Measurements from ENCODE around the gene ESPL1. TPM values are rescaled to one million over a fixed set of nuclear protein-coding genes. Genes with fewer than 3 reads are reported as not detected.

Gene ESPL1
- total and polyA plus RNA-seq, 2 of the 13 experiments (the other 11 are each of a cell fraction or from before 2014, with no cell fraction given) = 5.8 to 11.5 TPM

- TF ChIP-seq, protein P1, sequence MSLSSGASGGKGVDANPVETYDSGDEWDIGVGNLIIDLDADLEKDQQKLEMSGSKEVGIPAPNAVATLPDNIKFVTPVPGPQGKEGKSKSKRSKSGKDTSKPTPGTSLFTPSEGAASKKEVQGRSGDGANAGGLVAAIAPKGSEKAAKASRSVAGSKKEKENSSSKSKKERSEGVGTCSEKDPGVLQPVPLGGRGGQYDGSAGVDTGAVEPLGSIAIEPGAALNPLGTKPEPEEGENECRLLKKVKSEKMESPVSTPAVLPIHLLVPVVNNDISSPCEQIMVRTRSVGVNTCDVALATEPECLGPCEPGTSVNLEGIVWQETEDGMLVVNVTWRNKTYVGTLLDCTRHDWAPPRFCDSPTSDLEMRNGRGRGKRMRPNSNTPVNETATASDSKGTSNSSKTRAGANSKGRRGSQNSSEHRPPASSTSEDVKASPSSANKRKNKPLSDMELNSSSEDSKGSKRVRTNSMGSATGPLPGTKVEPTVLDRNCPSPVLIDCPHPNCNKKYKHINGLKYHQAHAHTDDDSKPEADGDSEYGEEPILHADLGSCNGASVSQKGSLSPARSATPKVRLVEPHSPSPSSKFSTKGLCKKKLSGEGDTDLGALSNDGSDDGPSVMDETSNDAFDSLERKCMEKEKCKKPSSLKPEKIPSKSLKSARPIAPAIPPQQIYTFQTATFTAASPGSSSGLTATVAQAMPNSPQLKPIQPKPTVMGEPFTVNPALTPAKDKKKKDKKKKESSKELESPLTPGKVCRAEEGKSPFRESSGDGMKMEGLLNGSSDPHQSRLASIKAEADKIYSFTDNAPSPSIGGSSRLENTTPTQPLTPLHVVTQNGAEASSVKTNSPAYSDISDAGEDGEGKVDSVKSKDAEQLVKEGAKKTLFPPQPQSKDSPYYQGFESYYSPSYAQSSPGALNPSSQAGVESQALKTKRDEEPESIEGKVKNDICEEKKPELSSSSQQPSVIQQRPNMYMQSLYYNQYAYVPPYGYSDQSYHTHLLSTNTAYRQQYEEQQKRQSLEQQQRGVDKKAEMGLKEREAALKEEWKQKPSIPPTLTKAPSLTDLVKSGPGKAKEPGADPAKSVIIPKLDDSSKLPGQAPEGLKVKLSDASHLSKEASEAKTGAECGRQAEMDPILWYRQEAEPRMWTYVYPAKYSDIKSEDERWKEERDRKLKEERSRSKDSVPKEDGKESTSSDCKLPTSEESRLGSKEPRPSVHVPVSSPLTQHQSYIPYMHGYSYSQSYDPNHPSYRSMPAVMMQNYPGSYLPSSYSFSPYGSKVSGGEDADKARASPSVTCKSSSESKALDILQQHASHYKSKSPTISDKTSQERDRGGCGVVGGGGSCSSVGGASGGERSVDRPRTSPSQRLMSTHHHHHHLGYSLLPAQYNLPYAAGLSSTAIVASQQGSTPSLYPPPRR (CRISPR knock-in tag; IDR thresholded peaks at IDR 0.05; ENCODE audit: borderline replicate concordance) = 0 out of 2 replicates have a peak, but pooled peaks have one; percentile 45
- TF ChIP-seq, protein P2, sequence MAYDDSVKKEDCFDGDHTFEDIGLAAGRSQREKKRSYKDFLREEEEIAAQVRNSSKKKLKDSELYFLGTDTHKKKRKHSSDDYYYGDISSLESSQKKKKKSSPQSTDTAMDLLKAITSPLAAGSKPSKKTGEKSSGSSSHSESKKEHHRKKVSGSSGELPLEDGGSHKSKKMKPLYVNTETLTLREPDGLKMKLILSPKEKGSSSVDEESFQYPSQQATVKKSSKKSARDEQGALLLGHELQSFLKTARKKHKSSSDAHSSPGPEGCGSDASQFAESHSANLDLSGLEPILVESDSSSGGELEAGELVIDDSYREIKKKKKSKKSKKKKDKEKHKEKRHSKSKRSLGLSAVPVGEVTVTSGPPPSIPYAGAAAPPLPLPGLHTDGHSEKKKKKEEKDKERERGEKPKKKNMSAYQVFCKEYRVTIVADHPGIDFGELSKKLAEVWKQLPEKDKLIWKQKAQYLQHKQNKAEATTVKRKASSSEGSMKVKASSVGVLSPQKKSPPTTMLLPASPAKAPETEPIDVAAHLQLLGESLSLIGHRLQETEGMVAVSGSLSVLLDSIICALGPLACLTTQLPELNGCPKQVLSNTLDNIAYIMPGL (CRISPR knock-in tag; IDR thresholded peaks at IDR 0.05; ENCODE audit: borderline replicate concordance in 1 of 2, low read depth in 1 of 2) = peak; percentile 82 to 87; a peak in 3 of 4 replicates
- no peak for TF ChIP-seq ZNF24 (IDR thresholded peaks at IDR 0.05)
- TF ChIP-seq, protein P3, sequence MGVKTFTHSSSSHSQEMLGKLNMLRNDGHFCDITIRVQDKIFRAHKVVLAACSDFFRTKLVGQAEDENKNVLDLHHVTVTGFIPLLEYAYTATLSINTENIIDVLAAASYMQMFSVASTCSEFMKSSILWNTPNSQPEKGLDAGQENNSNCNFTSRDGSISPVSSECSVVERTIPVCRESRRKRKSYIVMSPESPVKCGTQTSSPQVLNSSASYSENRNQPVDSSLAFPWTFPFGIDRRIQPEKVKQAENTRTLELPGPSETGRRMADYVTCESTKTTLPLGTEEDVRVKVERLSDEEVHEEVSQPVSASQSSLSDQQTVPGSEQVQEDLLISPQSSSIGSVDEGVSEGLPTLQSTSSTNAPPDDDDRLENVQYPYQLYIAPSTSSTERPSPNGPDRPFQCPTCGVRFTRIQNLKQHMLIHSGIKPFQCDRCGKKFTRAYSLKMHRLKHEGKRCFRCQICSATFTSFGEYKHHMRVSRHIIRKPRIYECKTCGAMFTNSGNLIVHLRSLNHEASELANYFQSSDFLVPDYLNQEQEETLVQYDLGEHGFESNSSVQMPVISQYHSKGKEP (CRISPR knock-in tag; IDR thresholded peaks at IDR 0.05) = no peak
- peak; percentile 100 for TF ChIP-seq KDM2A (CRISPR knock-in tag; IDR thresholded peaks at IDR 0.05; ENCODE audit: borderline replicate concordance, low read depth)
- TF ChIP-seq TAF15 (IDR thresholded peaks at IDR 0.05; ENCODE audit: low read depth, low read length, poor library complexity, severe bottlenecking) = peak; percentile 40
- TF ChIP-seq ZNF34 (CRISPR knock-in tag; IDR thresholded peaks at IDR 0.05; ENCODE audit: borderline replicate concordance) = 0 out of 2 replicates have a peak, but pooled peaks have one; percentile 55
- TF ChIP-seq CHCHD3 (CRISPR knock-in tag; IDR thresholded peaks at IDR 0.05) = peak; percentile 80; the same call in 1 of the 2 replicates
- TF ChIP-seq, protein P4, sequence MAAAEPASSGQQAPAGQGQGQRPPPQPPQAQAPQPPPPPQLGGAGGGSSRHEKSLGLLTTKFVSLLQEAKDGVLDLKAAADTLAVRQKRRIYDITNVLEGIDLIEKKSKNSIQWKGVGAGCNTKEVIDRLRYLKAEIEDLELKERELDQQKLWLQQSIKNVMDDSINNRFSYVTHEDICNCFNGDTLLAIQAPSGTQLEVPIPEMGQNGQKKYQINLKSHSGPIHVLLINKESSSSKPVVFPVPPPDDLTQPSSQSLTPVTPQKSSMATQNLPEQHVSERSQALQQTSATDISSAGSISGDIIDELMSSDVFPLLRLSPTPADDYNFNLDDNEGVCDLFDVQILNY (CRISPR knock-in tag; conservative IDR thresholded peaks at IDR 0.05) = peak; percentile 58
- no peak for TF ChIP-seq CBX2 (IDR thresholded peaks at IDR 0.05; ENCODE audit: low read depth, low read length)
- TF ChIP-seq CBX2 (CRISPR knock-in tag; IDR thresholded peaks at IDR 0.05; ENCODE audit: low read depth) = no peak
- peak; percentile 75 for TF ChIP-seq ETV5 (CRISPR knock-in tag; IDR thresholded peaks at IDR 0.05; ENCODE audit: borderline replicate concordance)
- peak; percentile 99 for TF ChIP-seq RBM22 (optimal IDR thresholded peaks at IDR 0.05; ENCODE audit: low read length)
- TF ChIP-seq EED (CRISPR knock-in tag; IDR thresholded peaks at IDR 0.05) = no peak
- TF ChIP-seq ZNF605 (CRISPR knock-in tag; IDR thresholded peaks at IDR 0.05) = peak; percentile 31; the same call in 1 of the 2 replicates
- peak; percentile 90 for TF ChIP-seq ASH2L (IDR thresholded peaks at IDR 0.05; ENCODE audit: insufficient read length, low read depth, low read length)
- TF ChIP-seq ATF5 (CRISPR knock-in tag; IDR thresholded peaks at IDR 0.05; ENCODE audit: low read depth) = peak; percentile 92
- TF ChIP-seq ZNF30 (CRISPR knock-in tag; IDR thresholded peaks at IDR 0.05) = no peak
Observed at GRCh38 chr12:53299454-53300180, 31.5 kb downstream of the ESPL1 start, which contains the start of gene MYG1 (continued).

All from HepG2 (cell line).